HG02938 (cell line): ENCODE results near the gene ASXL3.

Experiments
- ATAC-seq: cut with Tn5 transposase; IDR thresholded peaks from one replicate; pipeline ENCODE4 v1.9.1; 2021; ENCODE audit warnings: mild to moderate bottlenecking, moderate library complexity; ENCODE audit not compliant: unreplicated experiment

ASXL3 gene

DNA sequence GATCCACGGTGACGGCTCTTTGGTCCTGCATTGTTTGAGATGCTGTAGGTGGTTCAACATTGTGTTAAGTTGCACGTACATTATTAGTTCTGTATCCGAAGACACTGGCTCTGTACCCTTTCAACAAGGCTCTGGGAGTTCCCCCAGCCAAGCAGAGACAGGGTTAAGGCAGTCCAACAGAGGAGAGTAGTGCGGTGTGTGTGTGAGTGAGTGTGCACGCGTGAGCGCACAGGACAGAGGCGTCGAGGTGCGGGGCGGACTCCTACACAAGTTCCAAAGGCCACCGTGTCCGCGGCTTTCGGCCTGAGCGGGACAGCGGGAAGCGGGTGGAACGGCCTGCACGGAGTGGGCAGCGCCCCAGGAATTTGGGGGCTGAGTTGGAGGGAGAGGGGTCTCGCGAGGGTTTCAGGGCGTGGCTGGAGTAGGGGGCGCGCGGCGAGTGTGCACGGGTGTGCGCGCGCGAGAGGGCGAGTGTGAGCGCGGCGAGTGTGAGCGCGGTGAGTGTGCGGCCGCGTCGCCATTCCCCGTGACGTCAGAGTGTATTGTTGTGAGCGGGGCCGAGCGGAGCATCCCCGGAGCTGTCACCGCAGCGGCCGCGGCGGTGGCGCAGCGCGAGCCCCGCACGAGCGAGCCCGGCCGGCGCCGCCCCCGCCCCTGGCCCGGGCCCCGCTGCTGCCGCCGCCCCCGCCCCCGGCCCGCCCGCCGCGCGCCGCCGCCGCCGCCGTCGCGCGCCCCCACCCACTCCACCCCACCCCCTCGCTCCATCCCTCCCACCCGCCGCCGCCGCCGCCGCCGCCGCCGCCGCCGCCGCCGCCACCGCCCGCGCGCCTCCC, at the start of gene ASXL3:
Gene ASXL3, plus strand, starts transcription at position 535 of the 833 bp plus-strand sequence. CDS start 413 bp downstream, outside the sequence.
- no peak for ATAC-seq

DNA sequence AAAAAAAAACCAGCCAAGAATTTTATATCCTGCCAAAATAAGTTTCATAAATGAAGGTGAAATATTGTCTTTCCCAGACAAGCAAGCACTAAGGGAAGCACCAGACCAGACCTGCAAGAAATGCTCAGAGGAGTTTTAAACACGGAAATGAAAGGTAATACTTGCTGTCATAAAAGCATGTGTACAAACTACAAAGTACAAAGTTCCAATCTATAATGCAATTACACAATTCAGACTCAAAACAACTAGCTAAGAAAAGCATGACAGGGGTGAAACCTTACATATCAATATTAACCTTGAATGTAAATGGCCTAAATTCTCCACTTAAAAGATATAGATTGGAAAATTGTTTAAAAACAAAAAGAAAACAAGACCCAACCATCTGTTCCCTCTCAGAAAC, 45.0 kb upstream of the ASXL3 start:
- ATAC-seq: no peak

DNA sequence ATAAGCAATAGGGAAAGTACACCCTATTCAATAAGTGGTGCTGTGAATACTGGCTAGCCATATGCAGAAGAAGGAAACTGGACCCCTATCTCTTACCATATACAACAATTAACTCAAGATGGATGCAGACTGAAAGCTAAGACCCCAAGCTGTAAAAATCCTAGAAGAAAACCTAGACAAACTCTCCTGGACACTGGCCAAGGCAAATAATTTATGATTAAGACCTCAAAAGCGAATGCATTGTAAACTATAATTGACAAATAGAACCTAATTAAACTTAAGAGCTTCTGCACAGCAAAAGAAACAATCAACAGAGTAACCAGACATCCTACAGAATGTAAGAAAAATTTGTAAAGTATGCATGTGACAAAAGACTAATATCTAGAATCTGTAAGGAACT, 41.1 kb upstream of the ASXL3 start:
- no peak for ATAC-seq

DNA sequence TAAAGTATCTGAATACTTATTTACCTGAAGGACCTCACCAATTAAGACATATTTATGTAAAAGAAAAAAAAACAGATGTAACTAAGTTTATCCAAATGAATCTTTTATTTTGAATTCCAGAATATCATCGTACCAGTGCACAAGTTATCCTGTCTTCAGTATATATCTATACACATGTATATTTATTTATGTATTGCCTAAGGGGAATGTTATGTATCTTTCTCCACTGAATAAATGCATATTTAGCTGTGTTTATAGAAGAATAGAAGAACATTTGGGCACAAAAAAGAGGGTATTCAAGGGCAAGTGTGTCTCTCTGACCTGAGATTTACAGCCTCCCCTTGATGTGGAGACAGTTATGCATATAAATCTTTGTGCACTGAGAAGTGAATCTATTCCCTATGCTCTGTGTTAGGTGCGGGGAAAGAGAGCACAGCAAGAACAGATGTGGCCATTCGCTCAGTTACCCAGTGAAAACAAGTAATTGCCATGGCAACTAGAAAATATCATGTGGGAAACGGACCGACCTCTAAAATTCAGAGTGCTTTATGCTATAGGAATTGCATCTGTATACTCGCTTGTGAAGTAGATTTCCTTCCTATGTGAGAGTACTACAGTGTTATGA, 39.5 kb upstream of the ASXL3 start:
- no peak for ATAC-seq

DNA sequence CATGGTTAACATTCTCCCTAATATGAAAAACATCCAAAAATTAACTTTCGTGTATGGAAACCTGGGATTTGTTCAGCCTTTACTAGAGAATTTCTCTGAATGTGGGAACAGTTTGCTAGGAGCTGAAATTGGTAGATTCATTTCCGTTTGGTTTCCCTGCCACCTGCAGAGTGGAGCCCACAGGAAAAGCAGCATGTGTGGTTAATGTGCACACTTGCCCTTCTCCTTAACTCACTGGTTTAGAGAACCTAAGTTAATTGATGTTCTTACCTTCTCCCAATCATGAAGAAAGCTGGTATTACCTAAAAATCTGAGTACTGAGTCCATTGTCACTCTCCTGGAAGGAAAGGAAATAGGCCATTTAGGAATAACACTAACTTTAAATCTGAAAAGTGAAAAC, 37.6 kb upstream of the ASXL3 start:
- no peak for ATAC-seq

DNA sequence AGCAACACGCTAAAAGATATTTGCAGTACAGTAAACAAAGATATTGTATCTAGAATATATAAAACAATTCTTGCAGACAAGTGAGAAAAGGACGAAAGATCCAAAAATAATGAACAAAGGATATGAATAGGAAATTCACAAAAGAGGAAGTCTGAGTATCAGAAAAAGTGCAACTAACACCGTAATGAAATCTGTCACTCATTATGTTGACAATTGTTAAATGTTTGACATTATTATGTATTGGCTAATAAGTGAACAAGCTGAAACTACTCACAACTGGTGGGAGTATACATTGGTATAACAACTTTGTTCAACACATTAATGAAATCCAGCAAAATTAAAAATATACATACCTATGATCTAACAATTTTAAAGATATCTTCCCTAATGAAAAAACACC, 36.7 kb upstream of the ASXL3 start:
- no peak for ATAC-seq

DNA sequence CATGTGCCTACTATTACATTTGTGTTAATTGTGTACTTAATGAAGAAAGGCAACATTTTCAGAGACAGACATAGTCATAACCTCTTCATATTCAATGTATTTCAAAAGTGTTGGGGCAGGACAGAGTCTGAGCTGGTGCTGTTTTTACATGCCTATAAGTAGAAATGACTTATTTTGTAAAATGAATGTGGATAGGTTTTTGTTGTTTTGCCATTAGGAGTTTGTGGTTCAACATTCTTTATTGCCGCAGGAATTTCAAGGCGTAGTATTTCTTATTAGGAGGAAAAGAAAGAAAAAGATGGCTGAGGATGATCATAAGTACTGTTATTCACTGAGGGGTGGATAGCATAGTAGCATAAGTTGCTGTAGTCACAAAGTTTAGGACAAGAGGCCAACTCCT, 21.2 kb upstream of the ASXL3 start:
- no peak for ATAC-seq

DNA sequence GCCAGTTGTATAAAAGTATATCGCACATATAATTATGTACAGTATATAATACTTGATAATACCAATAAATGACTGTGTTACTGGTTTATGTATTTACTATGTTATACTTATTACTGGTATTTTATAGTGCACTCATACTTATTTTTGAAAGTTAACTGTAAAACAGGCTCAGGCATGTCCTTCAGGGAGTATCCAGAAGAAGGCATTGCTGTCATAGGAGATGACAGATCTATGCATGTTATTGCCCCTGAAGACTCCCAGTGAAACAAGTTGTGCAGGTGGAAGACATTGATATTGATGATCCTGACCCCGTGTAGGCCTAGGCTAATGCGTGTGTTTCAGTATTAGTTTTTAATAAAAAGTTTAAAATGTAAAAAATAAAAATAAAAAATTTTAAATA, 20.3 kb upstream of the ASXL3 start:
- ATAC-seq: no peak

DNA sequence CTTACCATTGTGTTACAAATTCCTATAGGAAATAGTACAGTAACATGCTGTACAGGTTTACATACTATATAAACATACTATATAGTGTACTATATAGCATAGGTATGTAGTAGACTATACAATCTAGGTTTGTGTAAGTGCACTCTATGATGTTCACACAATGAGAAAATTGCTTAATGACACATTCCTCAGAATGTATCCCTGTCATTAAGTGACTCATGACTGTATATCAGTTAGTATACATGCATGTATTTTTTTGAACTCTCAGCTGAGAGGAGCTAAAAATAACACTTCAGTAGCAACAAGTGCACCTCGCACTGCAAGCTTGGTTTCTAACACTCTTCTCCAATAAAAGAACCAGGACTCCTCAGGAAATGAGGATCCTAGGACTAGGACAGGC, 19.5 kb upstream of the ASXL3 start:
- ATAC-seq: no peak

DNA sequence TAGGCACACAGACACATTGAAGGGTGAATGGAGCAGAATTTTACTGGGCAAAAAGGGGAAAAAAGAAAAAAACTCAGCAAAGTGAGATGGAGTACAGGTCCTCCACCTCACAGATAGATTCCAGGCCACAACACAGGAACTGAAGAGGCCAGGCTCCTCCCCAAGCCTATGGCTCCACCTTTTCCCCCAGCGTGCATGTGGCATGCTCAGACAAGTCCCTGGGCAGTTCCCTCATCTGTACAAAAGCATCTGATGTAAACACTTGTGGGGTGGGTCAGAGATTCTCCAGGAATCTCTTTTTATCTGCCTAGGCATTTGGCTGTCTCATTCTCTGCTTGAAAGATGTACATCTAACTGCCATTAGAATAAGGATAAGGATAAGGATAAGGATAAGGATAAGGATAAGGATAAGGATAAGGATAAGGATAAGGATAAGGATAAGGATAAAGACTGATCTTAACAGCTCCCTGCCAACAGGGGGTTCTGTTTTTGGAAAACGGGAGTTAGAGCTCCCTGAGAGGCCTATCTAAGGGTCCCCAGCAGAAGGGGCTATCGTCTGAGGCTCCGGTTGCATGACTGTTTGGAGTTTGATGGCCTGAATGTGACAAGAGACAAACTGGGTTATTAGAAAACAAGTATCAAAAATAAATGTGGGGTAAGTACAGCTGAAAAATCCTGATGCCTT, 17.2 kb upstream of the ASXL3 start:
- peak; percentile 67 for ATAC-seq

DNA sequence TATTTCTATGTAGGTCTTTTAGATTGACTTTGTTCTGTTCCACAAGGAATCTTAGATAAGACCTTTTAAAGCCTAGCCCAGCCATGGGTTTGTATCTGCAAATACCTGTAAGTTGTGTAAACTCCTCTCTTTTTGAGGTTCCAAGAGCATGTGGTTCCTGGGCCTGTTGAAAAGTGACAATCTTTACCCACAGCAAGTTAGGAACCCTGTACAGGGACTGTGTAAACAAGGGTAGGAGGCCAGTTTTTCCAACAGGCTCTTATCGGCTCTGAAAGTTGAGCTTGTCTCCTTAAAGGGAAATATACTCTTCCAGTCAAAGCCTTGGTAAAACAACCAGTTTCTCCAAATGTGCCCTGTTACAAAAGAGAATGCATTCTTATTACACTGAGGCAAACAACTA, 15.3 kb upstream of the ASXL3 start:
- ATAC-seq: no peak

DNA sequence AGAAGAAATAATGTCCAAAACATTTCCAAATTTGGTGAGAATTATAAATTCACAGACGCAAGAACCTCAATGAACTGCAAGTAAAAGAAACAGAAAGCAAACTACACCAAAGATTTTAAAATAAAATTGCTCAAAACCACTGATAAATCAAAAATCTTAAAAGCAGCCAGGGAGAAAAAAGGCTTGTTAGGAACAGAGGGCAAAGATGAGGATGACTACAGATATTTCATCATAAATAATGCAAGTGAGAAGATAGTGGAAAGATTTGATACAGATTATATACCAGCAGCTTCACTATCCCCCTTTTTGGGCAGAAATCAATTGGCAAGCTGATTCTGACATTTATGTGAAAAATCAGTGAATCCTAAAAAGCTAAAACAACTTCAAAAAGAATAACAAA, 10.3 kb upstream of the ASXL3 start:
- ATAC-seq: no peak

DNA sequence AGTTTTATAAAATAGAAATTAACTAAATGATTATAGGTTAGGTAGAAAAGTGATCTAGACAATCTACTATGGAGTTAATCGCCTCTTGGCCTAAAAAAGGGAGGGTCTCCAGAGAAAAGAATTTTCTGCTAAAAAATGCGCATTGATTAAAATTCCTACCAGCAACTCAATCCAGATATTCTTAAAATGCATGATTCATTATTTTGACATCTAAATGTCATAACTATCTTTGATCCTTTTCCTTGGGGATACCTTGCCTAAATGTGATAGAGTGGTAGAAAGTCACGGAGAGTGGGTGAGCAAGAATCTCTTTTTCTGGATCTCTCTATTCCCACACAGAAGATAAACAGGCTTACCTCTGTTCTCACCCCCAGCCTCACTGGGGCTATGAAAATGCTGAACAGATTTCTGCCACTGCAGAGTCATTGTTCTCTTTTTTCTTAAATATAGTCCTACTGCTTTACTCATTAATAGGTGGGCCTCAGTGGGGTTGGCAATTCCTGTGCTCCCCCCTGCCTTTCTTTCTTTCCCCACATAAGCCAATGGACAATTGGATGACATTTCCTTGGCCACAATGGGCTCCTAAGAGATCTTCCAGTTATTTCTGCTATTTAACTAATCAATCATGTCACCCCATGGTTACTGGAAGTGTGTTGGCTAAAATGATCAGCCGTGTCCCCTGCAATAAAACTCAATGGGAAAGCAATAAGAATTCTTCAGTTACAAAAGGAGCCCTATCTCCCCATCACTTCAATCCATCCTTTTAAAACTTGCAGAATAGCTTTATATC, 5.8 kb upstream of the ASXL3 start:
- ATAC-seq: no peak

DNA sequence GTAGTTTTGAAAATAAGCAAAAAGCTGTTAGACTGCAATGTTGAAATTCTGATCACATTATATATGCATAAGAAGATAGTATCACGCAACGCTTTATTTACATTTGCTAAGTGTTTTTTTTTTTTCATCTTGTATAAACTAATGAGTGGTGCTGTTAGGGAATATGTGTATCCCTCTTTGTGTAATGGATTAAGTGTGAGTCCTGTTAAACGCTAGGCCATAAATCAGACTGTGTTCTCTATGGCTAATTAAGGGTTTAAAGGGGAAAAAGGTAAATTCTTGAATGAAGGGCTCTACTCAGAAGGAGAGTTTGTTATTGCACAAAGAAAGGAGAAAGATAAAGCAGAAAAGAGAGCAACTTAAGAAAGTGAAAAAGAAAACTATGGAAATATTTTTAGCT, 4.8 kb upstream of the ASXL3 start:
- ATAC-seq: no peak

DNA sequence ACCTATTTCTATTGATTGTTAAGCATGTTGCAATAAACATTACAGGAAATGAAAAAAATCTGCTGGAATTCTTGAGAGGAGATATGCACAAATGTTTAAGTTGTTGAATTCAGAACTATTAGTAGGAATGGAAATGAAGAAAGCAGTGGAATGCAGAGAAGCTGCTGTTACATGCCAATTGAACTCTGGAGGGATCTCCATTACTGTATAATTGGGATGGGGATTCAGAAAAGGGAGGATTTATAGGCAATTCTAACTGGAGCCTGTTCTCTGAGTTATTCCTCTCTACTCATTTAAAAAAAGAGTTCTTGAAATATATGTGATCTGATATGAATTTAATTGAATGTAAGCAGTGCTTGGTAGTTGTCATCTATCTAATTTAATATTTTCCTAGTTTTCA, 2.6 kb upstream of the ASXL3 start:
- ATAC-seq: no peak

DNA sequence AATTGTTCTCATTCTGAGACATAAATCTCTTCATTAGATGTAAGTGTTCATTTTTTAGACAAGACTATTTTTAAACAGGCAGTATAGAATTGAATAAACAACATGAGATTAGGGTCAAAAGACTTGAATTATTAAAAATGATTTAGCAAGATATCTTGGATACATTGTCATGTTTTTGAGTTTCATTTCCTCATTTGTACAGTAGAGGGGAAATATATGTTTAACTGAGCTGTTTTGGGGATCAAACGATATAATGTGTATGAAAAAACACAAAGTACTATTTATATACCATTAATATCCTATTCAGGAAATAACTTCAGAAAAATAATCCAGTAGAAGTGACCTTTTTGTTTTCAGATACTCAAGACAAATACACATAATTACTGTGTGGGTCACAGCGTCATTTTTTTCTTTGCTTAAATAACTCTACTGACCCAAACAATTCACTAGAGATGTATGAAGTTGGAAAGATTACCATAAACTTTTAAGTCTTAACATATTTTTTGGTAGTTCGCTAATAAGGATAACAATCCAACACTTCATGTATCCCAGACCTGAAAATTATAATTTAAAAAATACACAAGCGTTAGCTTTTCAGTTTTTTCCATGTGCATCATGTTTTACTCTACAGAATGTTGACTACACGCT, 896 bp upstream of the ASXL3 start:
- no peak for ATAC-seq

DNA sequence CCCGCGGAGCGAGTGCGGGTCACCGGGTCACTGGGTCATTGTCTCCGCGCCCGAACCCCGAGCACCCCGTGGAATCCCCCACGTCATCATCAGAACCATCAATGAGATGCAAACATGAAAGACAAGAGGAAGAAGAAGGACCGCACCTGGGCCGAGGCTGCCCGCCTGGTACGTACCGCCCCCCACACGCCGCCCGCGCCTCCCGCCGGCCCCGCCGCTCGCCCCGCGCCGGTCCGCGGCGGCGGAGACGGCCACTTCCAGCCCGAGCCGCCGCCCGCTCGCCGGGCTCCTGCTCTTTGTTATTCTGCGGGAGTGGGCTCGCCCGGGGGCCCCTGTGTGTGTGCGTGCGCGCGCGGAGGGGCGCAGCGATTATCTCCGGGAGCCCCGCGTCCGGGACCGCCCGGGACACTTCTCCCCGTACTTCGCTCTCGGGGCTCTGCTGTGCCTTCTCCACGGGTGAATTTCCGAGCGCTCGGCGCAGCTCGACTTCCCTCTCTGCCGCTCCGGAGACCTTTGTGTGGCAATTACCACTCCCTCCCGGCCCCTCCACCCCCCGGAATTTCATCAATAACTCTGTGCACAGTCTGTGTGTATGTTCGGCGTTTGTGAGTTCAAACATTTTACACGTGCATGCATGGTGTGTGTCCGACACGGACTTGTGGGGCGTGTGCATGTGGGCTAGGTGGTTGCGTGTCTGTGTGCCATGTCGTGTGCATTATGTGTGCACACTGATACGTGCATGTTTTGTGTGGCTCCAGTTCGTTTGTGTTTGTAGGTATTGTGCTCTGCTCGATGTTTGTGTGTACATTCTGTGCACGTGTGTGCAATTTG, 714 bp downstream of the ASXL3 start:
- ATAC-seq: no peak

DNA sequence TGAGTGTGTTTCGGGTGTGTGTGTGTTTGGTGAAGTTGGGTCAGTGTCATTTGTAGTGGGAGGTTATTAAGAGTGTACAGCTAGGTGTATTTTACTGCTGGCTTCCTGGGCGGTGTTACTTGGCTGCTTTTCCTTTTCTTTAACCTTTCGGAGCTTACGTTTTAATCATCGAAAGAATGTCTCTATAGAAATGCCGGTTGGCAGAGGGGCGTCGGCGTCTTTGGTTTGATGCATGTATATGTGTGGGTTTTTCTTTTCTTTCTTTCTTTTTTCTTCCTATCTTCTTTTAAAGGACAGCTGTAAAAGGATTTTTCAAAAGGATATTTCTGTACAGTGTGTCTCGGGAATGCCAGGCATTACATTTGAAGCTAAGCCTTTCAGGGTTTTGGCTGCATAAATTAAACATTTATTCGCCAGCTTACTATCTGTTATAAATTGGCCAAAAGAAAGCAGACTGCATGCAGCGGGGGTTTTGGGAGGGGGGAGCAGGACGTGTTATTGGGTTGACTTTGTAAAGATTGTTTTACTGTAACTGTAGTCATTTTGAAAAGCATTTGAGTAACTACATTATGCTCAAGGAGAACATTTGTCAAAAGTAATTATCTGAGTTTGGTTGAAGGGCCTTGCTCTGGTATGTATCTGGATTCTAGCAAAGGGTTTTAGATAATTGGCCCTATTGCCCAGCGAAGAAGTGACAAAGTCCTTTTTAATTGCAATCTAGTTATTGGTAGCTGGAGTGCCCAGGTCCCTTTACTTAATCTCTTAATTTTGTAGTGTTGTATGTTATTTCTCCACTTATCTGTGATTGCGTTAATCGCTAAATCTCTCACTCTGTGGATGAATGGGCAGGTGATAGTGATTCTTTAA, 1.6 kb downstream of the ASXL3 start:
- no peak for ATAC-seq

DNA sequence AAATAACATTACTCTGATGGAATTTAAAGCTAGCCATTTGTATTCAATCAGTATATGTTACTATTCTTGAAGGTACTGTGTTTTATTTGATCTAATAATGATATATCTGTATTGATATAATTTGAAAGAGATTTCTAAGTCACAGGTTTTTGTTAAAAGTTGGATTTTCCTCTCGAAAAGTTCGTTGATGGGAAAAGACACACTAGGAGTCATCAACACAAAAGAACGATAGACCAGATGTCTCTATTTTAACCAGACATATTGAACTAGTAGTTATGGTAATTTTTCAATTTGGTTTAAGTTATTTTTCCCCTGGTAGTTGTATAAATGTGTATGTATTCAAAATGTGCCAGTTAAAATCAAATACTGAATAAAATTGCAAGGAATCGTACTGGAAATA, 2.5 kb downstream of the ASXL3 start:
- ATAC-seq: no peak
